B cell (primary cell): ENCODE results near the gene GID4. TPM values are rescaled to one million over a fixed set of nuclear protein-coding genes. Genes with fewer than 3 reads are reported as not detected.

ENCODE experiments used
- ATAC-seq: fragments of 200-7000 bp; cut with Tn5 transposase; one replicate; pipeline ENCODE4 v1.10.0; 2021; ENCODE audit warnings: low read depth, mild to moderate bottlenecking, moderate number of reproducible peaks, moderate library complexity
- CTCF ChIA-PET: fragments of 350-600 bp; sonication (Branson Sonifier 250); formaldehyde crosslinking; loops from one replicate; lab custom pipeline; 2021; ENCODE audit warnings: antibody characterized with exemption, inconsistent platforms; lab: Charles Lee
- POLR2A ChIA-PET: fragments of 350-600 bp; sonication (Branson Sonifier 250); formaldehyde crosslinking; loops from one replicate; lab custom pipeline; 2021; ENCODE audit warnings: antibody characterized with exemption; lab: Charles Lee
- DNase-seq: peaks from one replicate; pipeline ENCODE4 v3.0.0; 2013
- H2AFZ ChIP-seq: 2 replicates; pipeline ENCODE4 v1.6.1; 2012; ENCODE audit warnings: mild to moderate bottlenecking, low read depth, low read length; ENCODE audit not compliant: insufficient read depth, poor library complexity, severe bottlenecking
- H3K27ac ChIP-seq, 2 donors: 1 replicate in 1 of 2; 2 replicates in 1 of 2; pipeline ENCODE4 v1.5.1; 2012 to 2013; ENCODE audit warnings: low read length in 2 of 2, mild to moderate bottlenecking in 2 of 2, moderate library complexity in 1 of 2
- H3K27me3 ChIP-seq, 4 experiments: fragments of 200-600 bp in 1 of 4; sonication (generic) in 1 of 4; replicated peaks in 1 of 4; 1 replicate in 2 of 4; 2 replicates in 2 of 4; pipeline versions ENCODE4 v1.6.1 to v1.7.0; 2013 to 2016; ENCODE audit warnings: low read length in 3 of 4, mild to moderate bottlenecking in 2 of 4, mixed read lengths in 1 of 4, moderate library complexity in 1 of 4; ENCODE audit not compliant: insufficient read depth in 4 of 4, control insufficient read depth in 3 of 4; ENCODE audit errors: control extremely low read depth in 1 of 4
- H3K36me3 ChIP-seq, 2 experiments: replicated peaks in 1 of 2; 1 replicate in 1 of 2; 2 replicates in 1 of 2; pipeline versions ENCODE4 v1.6.1 to v1.7.1; 2013; ENCODE audit warnings: low read length in 1 of 2; ENCODE audit not compliant: insufficient read depth in 2 of 2, control insufficient read depth in 1 of 2; ENCODE audit errors: control extremely low read depth in 1 of 2, extremely low read depth in 1 of 2
- H3K4me1 ChIP-seq, 2 donors: fragments of 200-600 bp in 1 of 2; sonication (generic) in 1 of 2; 1 replicate in 1 of 2; 2 replicates in 1 of 2; pipeline versions ENCODE4 v1.5.1 to v1.6.1; 2013 to 2017; ENCODE audit warnings: low read length in 2 of 2; ENCODE audit not compliant: control insufficient read depth in 2 of 2, insufficient read depth in 2 of 2
- H3K4me2 ChIP-seq: replicated peaks from 2 replicates; pipeline ENCODE3; 2012; ENCODE audit warnings: mild to moderate bottlenecking, low read depth, low read length; ENCODE audit not compliant: poor library complexity, severe bottlenecking
- H3K4me3 ChIP-seq, 5 experiments: fragments of 200-600 bp in 1 of 5; sonication (generic) in 1 of 5; 1 replicate in 3 of 5; 2 replicates in 2 of 5; pipeline versions ENCODE4 v1.5.1 to v1.7.0; 2011 to 2016; ENCODE audit warnings: low read length in 4 of 5, mild to moderate bottlenecking in 4 of 5, low read depth in 2 of 5, control low read depth in 1 of 5, moderate library complexity in 1 of 5; ENCODE audit not compliant: insufficient read depth in 1 of 5; ENCODE audit errors: control extremely low read depth in 1 of 5, extremely low read depth in 1 of 5
- H3K79me2 ChIP-seq: fragments of 200-600 bp; sonication (generic); one replicate; pipeline ENCODE4 v1.6.0; 2016; ENCODE audit warnings: low read length; ENCODE audit not compliant: control insufficient read depth, insufficient read depth
- H3K9ac ChIP-seq: fragments of 200-600 bp; sonication (generic); 2 replicates; pipeline ENCODE4 v1.6.1; 2017; ENCODE audit warnings: mild to moderate bottlenecking, low read length, moderate library complexity
- H3K9me3 ChIP-seq, 3 donors: one replicate each; pipeline versions ENCODE4 v1.6.1 to v1.7.1; 2013; ENCODE audit warnings: low read length in 2 of 3; ENCODE audit not compliant: control insufficient read depth in 2 of 3, insufficient read depth in 1 of 3; ENCODE audit errors: control extremely low read depth in 1 of 3
- H4K20me1 ChIP-seq: 2 replicates; pipeline ENCODE4 v1.6.0; 2012; ENCODE audit warnings: mild to moderate bottlenecking, low read length; ENCODE audit not compliant: insufficient read depth, control insufficient read depth, poor library complexity, severe bottlenecking
- H3K27ac Mint-ChIP-seq: one replicate; pipeline ENCODE4 v1.8.0; 2021; ENCODE audit warnings: mixed read lengths
- H3K27me3 Mint-ChIP-seq: one replicate; pipeline ENCODE4 v1.8.0; 2021; ENCODE audit warnings: mixed read lengths
- H3K4me1 Mint-ChIP-seq: one replicate; pipeline ENCODE4 v1.8.0; 2021; ENCODE audit warnings: mixed read lengths
- H3K4me3 Mint-ChIP-seq: one replicate; pipeline ENCODE4 v1.8.0; 2021; ENCODE audit warnings: mixed read lengths
- H3K9me3 Mint-ChIP-seq: one replicate; pipeline ENCODE4 v1.8.0; 2022; ENCODE audit warnings: mixed read lengths; ENCODE audit not compliant: insufficient read depth
- CTCF ChIP-seq: fragments of 200-600 bp; IDR thresholded peaks from one replicate; pipeline ENCODE4 v1.8.0; 2022; ENCODE audit warnings: antibody characterized with exemption, mild to moderate bottlenecking
- EZH2 ChIP-seq: IDR thresholded peaks from 2 replicates; pipeline ENCODE4 v1.6.1; 2012; ENCODE audit warnings: borderline replicate concordance, low read depth, mild to moderate bottlenecking, moderate library complexity, low read length; ENCODE audit not compliant: insufficient read depth, poor library complexity, severe bottlenecking
- WGBS: methylation state at CpG from one replicate; pipeline ENCODE4 v1.1.5; 2013; ENCODE audit warnings: missing lambda C conversion rate; ENCODE audit not compliant: insufficient coverage; 5-methylcytosine and 5-hydroxymethylcytosine counted together
- intact Hi-C: fragments of 100-400 bp; cut with micrococcal nuclease; formaldehyde crosslinking; loops from one replicate; pipeline ENCODE4 v1.10.0; 2022
- polyA plus RNA-seq: library from polyadenylated mRNA; depleted of rRNA; stranded (reverse); fragments of >200 nt; gene quantifications from 2 replicates; pipeline ENCODE4 v1.2.3, GENCODE V29; 2012
- total RNA-seq, 2 donors: library from RNA; stranded (reverse); fragments of 120-200 nt in 1 of 2; gene quantifications; 1 replicate in 1 of 2; 2 replicates in 1 of 2; pipeline versions ENCODE4 v1.2.3 to v1.2.4, GENCODE V29; 2013 to 2022

Gene GID4
- total and polyA plus RNA-seq, 2 donors (not counting 1 experiment from before 2014, with no cell fraction given): 5.6 to 11.8 TPM

GRCh38 chr17:18004345-18004744 is 34.9 kb upstream of the GID4 start:
- Histone ChIP-seq H3K36me3 (peaks cover 0 to 29% of the 10 kb centered on the region in 2 experiments), H2AFZ (no peak overlapping the region), H4K20me1 (no peaks in the 10 kb centered on the region), H3K9ac (no peak overlapping the region), H3K79me2 (no peaks in the 10 kb centered on the region), H3K4me1 (no peaks in the 10 kb centered on the region), H3K27me3 (no peaks in the 10 kb centered on the region), H3K4me3 (no peak overlapping the region), H3K27ac (no peak overlapping the region), H3K9me3 (no peaks in the 10 kb centered on the region), H3K4me2 (no peak overlapping the region)
- no peak overlapping the region for H3K4me3 Mint-ChIP-seq
- intact Hi-C loops: no loop called here
- POLR2A ChIA-PET: no interaction called here
- DNase-seq (no peak), ATAC-seq (no peak)
- no peaks in the 10 kb centered on the region for H3K9me3 Mint-ChIP-seq
- peaks cover 10% of the 10 kb centered on the region for H3K4me1 Mint-ChIP-seq
- H3K27me3 Mint-ChIP-seq: no peaks in the 10 kb centered on the region
- TF ChIP-seq EZH2 (no peak), CTCF (no peak)
- H3K27ac Mint-ChIP-seq: no peak overlapping the region
- 90% methylated on average over 5 of the region's 9 CpGs for WGBS
- CTCF ChIA-PET: no interaction called here

- H3K4me1 ChIP-seq: no peaks in the 10 kb centered on the region
- ATAC-seq: no peak
- H2AFZ ChIP-seq: no peak overlapping the region
- Mint-ChIP-seq H3K27me3 (no peaks in the 10 kb centered on the region), H3K27ac (no peak overlapping the region), H3K9me3 (no peaks in the 10 kb centered on the region), H3K4me3 (no peak overlapping the region), H3K4me1 (peaks cover 10% of the 10 kb centered on the region)
- no peak overlapping the region for H3K27ac ChIP-seq
- WGBS: 100% methylated on average over 6 of the region's 9 CpGs
- H3K9ac ChIP-seq: no peak overlapping the region
- peaks cover 0 to 33% of the 10 kb centered on the region in 2 experiments for H3K36me3 ChIP-seq
- no peak overlapping the region for H3K4me3 ChIP-seq
- no peaks in the 10 kb centered on the region for H3K79me2 ChIP-seq
- POLR2A ChIA-PET: no interaction called here
- H3K27me3 ChIP-seq: no peaks in the 10 kb centered on the region
- TF ChIP-seq EZH2 (no peak), CTCF (no peak)
- H3K9me3 ChIP-seq: no peaks in the 10 kb centered on the region
- no peak overlapping the region for H3K4me2 ChIP-seq
- intact Hi-C loops: no loop called here
- no peak for DNase-seq
- CTCF ChIA-PET: no interaction called here
- H4K20me1 ChIP-seq: no peaks in the 10 kb centered on the region
Measured at GRCh38 chr17:18004884-18005305, 34.3 kb upstream of the GID4 start.
